Activated B cell treated with CpG ODN at 0.5 μM for 24 hours (primary cell): ENCODE data around the gene ALOX12. TPM values are rescaled to one million over a fixed set of nuclear protein-coding genes. Genes with fewer than 3 reads are reported as not detected.

Source experiments
- ATAC-seq: fragments of 200-7000 bp; cut with Tn5 transposase; one replicate; pipeline ENCODE4 v1.10.0; 2021; ENCODE audit warnings: low read depth, mild to moderate bottlenecking, moderate library complexity
- CTCF ChIA-PET: fragments of 350-600 bp; sonication (Branson Sonifier 250); formaldehyde crosslinking; loops from one replicate; lab custom pipeline; 2021; ENCODE audit warnings: antibody characterized with exemption; lab: Charles Lee
- POLR2A ChIA-PET: fragments of 350-600 bp; sonication (Branson Sonifier 250); formaldehyde crosslinking; loops from one replicate; lab custom pipeline; 2021; ENCODE audit warnings: antibody characterized with exemption; lab: Charles Lee
- DNase-seq: peaks from one replicate; pipeline ENCODE4 v3.0.0; 2022
- H3K27ac Mint-ChIP-seq: one replicate; pipeline ENCODE4 v1.8.0; 2020; ENCODE audit warnings: mixed read lengths
- H3K27me3 Mint-ChIP-seq: one replicate; pipeline ENCODE4 v1.8.0; 2021; ENCODE audit warnings: mixed read lengths
- H3K36me3 Mint-ChIP-seq: one replicate; pipeline ENCODE4 v1.8.0; 2021; ENCODE audit warnings: low read depth, mixed read lengths
- H3K4me1 Mint-ChIP-seq: one replicate; pipeline ENCODE4 v1.8.0; 2021; ENCODE audit warnings: mixed read lengths
- H3K4me3 Mint-ChIP-seq: one replicate; pipeline ENCODE4 v1.8.0; 2020; ENCODE audit warnings: mild to moderate bottlenecking, mixed read lengths
- H3K9me3 Mint-ChIP-seq: one replicate; pipeline ENCODE4 v1.8.0; 2020; ENCODE audit warnings: mixed read lengths
- CTCF ChIP-seq: fragments of 200-600 bp; IDR thresholded peaks from one replicate; pipeline ENCODE4 v1.8.0; 2022; ENCODE audit warnings: antibody characterized with exemption, mild to moderate bottlenecking
- intact Hi-C: fragments of 100-400 bp; cut with micrococcal nuclease; formaldehyde crosslinking; loops from one replicate; pipeline ENCODE4 v1.15.1; 2024
- total RNA-seq: library from RNA; stranded (reverse); gene quantifications from 2 replicates; pipeline ENCODE4 v1.2.3, GENCODE V29; 2022

Gene ALOX12
- total RNA-seq, 1 donor from 2014 or later, result not detected

GRCh38 chr17:7024402-7024785 lies 28.5 kb downstream of the ALOX12 start:
- Mint-ChIP-seq H3K9me3 (no peaks in the 10 kb centered on the region), H3K36me3 (no peaks in the 10 kb centered on the region), H3K4me3 (no peak overlapping the region), H3K27ac (no peak overlapping the region), H3K4me1 (peaks cover 32% of the 10 kb centered on the region), H3K27me3 (no peaks in the 10 kb centered on the region)
- no peak for TF ChIP-seq CTCF
- DNase-seq (no peak), ATAC-seq (no peak)
- intact Hi-C loops, result no loop called here
- ChIA-PET POLR2A (interaction anchor here (0.6 to 7.4 kb wide), 7 partner anchors 11 to 1149 kb away, joined by 3 to 112 read pairs (median 5); partner anchors contain the start of genes MPDU1, RNASEK and SLC16A13), CTCF (no interaction called here)

DNA sequence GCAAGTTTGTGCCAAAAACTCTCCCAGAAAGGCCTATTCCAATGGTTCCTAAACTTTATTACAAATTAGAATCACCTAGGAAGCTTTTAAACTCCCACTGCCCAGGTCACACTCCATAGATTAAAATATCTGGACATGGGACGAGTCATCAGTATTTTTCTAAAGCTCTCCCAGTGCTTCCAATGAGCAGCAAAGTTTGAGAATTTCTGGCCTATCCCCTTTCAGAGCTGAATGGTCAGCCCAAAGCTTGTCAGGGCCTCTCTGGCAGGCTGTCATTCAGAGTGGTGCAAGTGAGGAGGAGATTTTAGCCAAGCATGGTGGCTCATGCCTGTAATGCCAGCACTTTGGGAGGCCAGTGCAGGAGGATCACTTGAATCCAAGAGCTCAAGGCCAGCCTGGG lies 29.4 kb downstream of the ALOX12 start:
- POLR2A ChIA-PET, result interaction anchor here (0.5 to 7.4 kb wide), 4 partner anchors 11 to 18 kb away, joined by 3 to 112 read pairs (median 22); partner anchors contain the start of genes RNASEK and SLC16A13
- DNase-seq (no peak), ATAC-seq (no peak)
- intact Hi-C loops, result no loop called here
- CTCF ChIA-PET, result interaction anchor here (1.0 to 1.8 kb wide), 3 partner anchors 10 to 21 kb away, joined by 3 to 5 read pairs (median 3); partner anchors contain the start of gene SLC16A13
- Mint-ChIP-seq H3K36me3 (no peaks in the 10 kb centered on the region), H3K4me1 (peaks cover 40% of the 10 kb centered on the region), H3K4me3 (no peak overlapping the region), H3K9me3 (no peaks in the 10 kb centered on the region), H3K27ac (no peak overlapping the region), H3K27me3 (no peaks in the 10 kb centered on the region)
- TF ChIP-seq CTCF, result no peak

DNA sequence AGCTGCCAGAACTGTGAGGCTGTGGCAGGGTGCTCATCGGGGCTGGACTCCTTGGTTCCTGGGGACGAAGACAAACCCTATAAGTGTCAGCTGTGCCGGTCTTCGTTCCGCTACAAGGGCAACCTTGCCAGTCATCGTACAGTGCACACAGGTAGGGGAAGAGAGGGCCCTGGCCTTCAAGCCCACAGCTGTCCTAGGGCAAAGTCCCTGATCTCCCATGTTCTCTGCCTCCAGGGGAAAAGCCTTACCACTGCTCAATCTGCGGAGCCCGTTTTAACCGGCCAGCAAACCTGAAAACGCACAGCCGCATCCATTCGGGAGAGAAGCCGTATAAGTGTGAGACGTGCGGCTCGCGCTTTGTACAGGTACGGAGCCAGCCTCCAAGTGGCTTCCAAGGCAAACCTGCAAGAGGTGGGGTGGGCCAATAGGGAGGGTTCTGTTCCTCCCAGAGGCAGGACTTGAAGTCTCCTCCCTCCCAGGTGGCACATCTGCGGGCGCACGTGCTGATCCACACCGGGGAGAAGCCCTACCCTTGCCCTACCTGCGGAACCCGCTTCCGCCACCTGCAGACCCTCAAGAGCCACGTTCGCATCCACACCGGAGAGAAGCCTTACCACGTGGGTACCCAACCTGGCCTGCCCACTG lies 30.7 kb downstream of the ALOX12 start:
- no peak for ATAC-seq
- Mint-ChIP-seq H3K9me3 (no peaks in the 10 kb centered on the region), H3K36me3 (no peaks in the 10 kb centered on the region), H3K4me3 (no peak overlapping the region), H3K4me1 (peaks cover 36% of the 10 kb centered on the region), H3K27me3 (no peaks in the 10 kb centered on the region), H3K27ac (no peak overlapping the region)
- POLR2A ChIA-PET, result interaction anchor here (1.6 kb wide), 1 partner anchor 9 kb away, joined by 6 read pairs; the partner anchor contains the start of gene SLC16A13
- no peak for DNase-seq
- TF ChIP-seq CTCF, result no peak
- intact Hi-C loops, result no loop called here
- CTCF ChIA-PET, result interaction anchor here (1.8 kb wide), 1 partner anchor 9 kb away, joined by 5 read pairs; the partner anchor contains the start of gene SLC16A13

DNA sequence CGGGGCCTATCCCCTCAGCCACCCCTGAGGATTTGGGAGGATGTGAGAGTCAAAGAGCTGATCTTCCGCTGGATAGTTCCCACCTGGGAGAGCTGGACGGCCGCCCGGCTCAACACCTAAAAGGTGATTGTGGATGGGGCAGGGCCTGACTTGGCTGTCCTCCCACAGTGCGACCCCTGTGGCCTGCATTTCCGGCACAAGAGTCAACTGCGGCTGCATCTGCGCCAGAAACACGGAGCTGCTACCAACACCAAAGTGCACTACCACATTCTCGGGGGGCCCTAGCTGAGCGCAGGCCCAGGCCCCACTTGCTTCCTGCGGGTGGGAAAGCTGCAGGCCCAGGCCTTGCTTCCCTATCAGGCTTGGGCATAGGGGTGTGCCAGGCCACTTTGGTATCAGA lies 31.5 kb downstream of the ALOX12 start:
- CTCF ChIA-PET, result interaction anchor here (1.8 kb wide), 1 partner anchor 8 kb away, joined by 5 read pairs; the partner anchor contains the start of gene SLC16A13

More for the DNA sequence above, 31.5 kb downstream of the ALOX12 start:
- no peaks in the 10 kb centered on the region for H3K27me3 Mint-ChIP-seq
- H3K9me3 Mint-ChIP-seq, result no peaks in the 10 kb centered on the region
- H3K4me1 Mint-ChIP-seq, result peaks cover 32% of the 10 kb centered on the region
- DNase-seq (no peak), ATAC-seq (no peak)
- no peak overlapping the region for H3K4me3 Mint-ChIP-seq
- TF ChIP-seq CTCF, result no peak
- H3K36me3 Mint-ChIP-seq, result no peaks in the 10 kb centered on the region
- H3K27ac Mint-ChIP-seq, result no peak overlapping the region
- intact Hi-C loops, result no loop called here
- POLR2A ChIA-PET, result interaction anchor here (0.9 to 1.6 kb wide), 2 partner anchors 8 to 12 kb away, joined by 3 to 6 read pairs; partner anchors contain the start of gene SLC16A13
